IPS DF 6.9 (cell line): ENCODE measurements around the gene OR51B2.
"Not testable (repeated sequence)": the region's sequence is repeated elsewhere in the genome, so short reads cannot be mapped to it uniquely, and the experiment has no call there.

Source experiments
- DNase-seq: peaks from one replicate; pipeline ENCODE4 v3.0.0-alpha.2; 2013; ENCODE audit warnings: low read depth, low spot score
- H3K27ac ChIP-seq: one replicate; pipeline ENCODE4 v1.5.1; 2013; ENCODE audit warnings: low read length, control low read depth
- H3K27me3 ChIP-seq: 2 replicates; pipeline ENCODE4 v1.6.1; 2013; ENCODE audit warnings: mild to moderate bottlenecking, low read length; ENCODE audit not compliant: control insufficient read depth, insufficient read depth
- H3K36me3 ChIP-seq: 2 replicates; pipeline ENCODE4 v1.6.1; 2013; ENCODE audit warnings: low read length; ENCODE audit not compliant: control insufficient read depth, insufficient read depth
- H3K4me1 ChIP-seq: 2 replicates; pipeline ENCODE4 v1.6.1; 2013; ENCODE audit warnings: low read length; ENCODE audit not compliant: control insufficient read depth, insufficient read depth
- H3K4me3 ChIP-seq: 2 replicates; pipeline ENCODE4 v1.5.1; 2013; ENCODE audit warnings: mild to moderate bottlenecking, low read length
- H3K9me3 ChIP-seq: 2 replicates; pipeline ENCODE4 v1.6.1; 2013; ENCODE audit warnings: low read length, inconsistent platforms; ENCODE audit not compliant: control insufficient read depth, insufficient read depth
- WGBS: extraction: QIAGEN DNeasy Blood & Tissue Kit; methylation state at CpG from one replicate; pipeline ENCODE4 v1.1.7; 2013; ENCODE audit warnings: mixed read lengths, missing lambda C conversion rate; ENCODE audit not compliant: insufficient read length, insufficient coverage; 5-methylcytosine and 5-hydroxymethylcytosine counted together

OR51B2 gene

DNA sequence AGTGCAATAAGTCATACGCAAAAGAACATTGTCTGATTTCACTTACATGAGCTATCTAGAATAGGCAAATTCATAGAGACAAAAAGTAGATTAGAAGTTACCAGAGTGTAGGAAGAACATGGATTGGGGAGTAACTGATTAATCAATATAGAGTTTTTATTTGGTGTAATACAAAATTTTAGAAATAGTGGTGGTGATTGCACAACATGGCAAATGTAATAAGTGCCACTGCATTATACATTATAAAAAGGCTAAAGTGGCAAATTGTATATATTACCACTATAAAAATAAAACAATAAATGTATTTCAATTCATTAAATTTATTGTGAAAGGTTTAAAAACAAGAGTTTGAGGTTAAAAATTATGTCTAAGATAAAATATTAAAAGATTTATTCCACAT, 13.7 kb downstream of the OR51B2 start:
- H3K9me3 ChIP-seq, result no peaks in the 10 kb centered on the region
- no peak overlapping the region for H3K4me3 ChIP-seq
- no peak overlapping the region for H3K27ac ChIP-seq
- DNase-seq, result no peak
- H3K4me1 ChIP-seq, result no peaks in the 10 kb centered on the region
- no CpG with 5 or more reads among the region's 1 CpG for WGBS
- H3K27me3 ChIP-seq, result no peaks in the 10 kb centered on the region
- H3K36me3 ChIP-seq, result no peaks in the 10 kb centered on the region

- DNase-seq, result no peak
- H3K4me1 ChIP-seq, result no peaks in the 10 kb centered on the region
- H3K36me3 ChIP-seq, result no peaks in the 10 kb centered on the region
- no peak overlapping the region for H3K27ac ChIP-seq
- H3K4me3 ChIP-seq, result no peak overlapping the region
- no peaks in the 10 kb centered on the region for H3K27me3 ChIP-seq
- no peaks in the 10 kb centered on the region for H3K9me3 ChIP-seq
- WGBS, result no CpG with 5 or more reads among the region's 2 CpGs
Measured at GRCh38 chr11:5307256-5308019, 16.7 kb downstream of the OR51B2 start.

- DNase-seq, result no peak
- Histone ChIP-seq H3K36me3 (no peaks in the 10 kb centered on the region), H3K27ac (no peak overlapping the region), H3K27me3 (no peaks in the 10 kb centered on the region), H3K9me3 (no peaks in the 10 kb centered on the region), H3K4me3 (no peak overlapping the region), H3K4me1 (no peaks in the 10 kb centered on the region)
- no CpG with 5 or more reads among the region's 1 CpG for WGBS
Measured at GRCh38 chr11:5304046-5304445, 20.1 kb downstream of the OR51B2 start.

GRCh38 chr11:5303626-5304025, 20.5 kb downstream of the OR51B2 start:
- H3K9me3 ChIP-seq, result no peaks in the 10 kb centered on the region
- WGBS, result no CpG with 5 or more reads among the region's 5 CpGs
- H3K27ac ChIP-seq, result no peak overlapping the region
- H3K4me1 ChIP-seq, result no peaks in the 10 kb centered on the region
- no peak for DNase-seq
- H3K36me3 ChIP-seq, result no peaks in the 10 kb centered on the region
- H3K4me3 ChIP-seq, result no peak overlapping the region
- H3K27me3 ChIP-seq, result no peaks in the 10 kb centered on the region

GRCh38 chr11:5301846-5302245, 22.3 kb downstream of the OR51B2 start, which contains the start of gene OR51B4:
OR51B4 (minus strand) TSS chr11:5301946; CDS start chr11:5301946, 0 bp downstream.
- H3K27me3 ChIP-seq, result no peaks in the 10 kb centered on the region
- no peaks in the 10 kb centered on the region for H3K36me3 ChIP-seq
- H3K27ac ChIP-seq, result no peak within 1 kb of the TSS
- H3K9me3 ChIP-seq, result no peaks in the 10 kb centered on the region
- no peaks in the 10 kb centered on the region for H3K4me1 ChIP-seq
- H3K4me3 ChIP-seq, result no peak within 1 kb of the TSS
- no CpG with 5 or more reads among the region's 2 CpGs for WGBS
- no peak for DNase-seq

GRCh38 chr11:5300251-5300650, 23.8 kb downstream of the OR51B2 start:
- no peak for DNase-seq
- H3K9me3 ChIP-seq, result no peaks in the 10 kb centered on the region
- no peak overlapping the region for H3K4me3 ChIP-seq
- H3K4me1 ChIP-seq, result no peaks in the 10 kb centered on the region
- WGBS, result no CpG with 5 or more reads among the region's 3 CpGs
- H3K36me3 ChIP-seq, result no peaks in the 10 kb centered on the region
- no peaks in the 10 kb centered on the region for H3K27me3 ChIP-seq
- no peak overlapping the region for H3K27ac ChIP-seq

- no peak for DNase-seq
- no peak overlapping the region for H3K4me3 ChIP-seq
- no peaks in the 10 kb centered on the region for H3K4me1 ChIP-seq
- no peaks in the 10 kb centered on the region for H3K36me3 ChIP-seq
- no peaks in the 10 kb centered on the region for H3K9me3 ChIP-seq
- WGBS, result no CpG with 5 or more reads among the region's 1 CpG
- no peaks in the 10 kb centered on the region for H3K27me3 ChIP-seq
- no peak overlapping the region for H3K27ac ChIP-seq
Measured at GRCh38 chr11:5298451-5298850, 25.6 kb downstream of the OR51B2 start.

DNA sequence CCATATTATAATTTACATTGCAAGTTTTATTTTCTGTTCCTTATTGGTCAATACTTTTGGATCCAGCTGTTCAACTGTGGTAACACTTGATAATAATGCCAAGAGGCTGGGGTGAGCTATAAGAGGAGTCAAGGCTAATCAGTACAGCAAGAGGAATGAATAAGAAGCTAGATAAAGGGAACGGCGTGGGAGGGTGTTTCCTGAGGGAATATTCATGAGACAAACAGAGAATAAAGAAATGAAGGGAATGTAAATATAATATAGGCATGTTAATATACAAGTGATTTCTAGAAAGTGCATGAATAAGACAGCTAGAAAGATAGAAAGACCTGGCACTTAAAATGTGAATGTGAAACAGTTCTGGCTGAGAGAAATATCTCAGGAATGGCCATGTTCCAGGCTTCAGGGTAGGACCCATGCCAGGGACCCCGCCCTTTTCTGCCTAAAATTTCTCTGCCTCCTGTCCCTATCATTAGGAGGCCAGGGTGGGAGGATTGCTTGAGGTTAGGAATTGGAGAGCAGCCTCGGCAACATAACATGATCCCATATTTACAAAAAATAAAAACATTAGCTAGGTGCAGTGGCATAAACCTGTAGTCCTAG, 26.3 kb downstream of the OR51B2 start:
- WGBS, result 100% methylated on average over 2 of the region's 4 CpGs
- Histone ChIP-seq H3K27ac (no peak overlapping the region), H3K4me3 (no peak overlapping the region), H3K4me1 (no peaks in the 10 kb centered on the region), H3K9me3 (no peaks in the 10 kb centered on the region), H3K27me3 (no peaks in the 10 kb centered on the region), H3K36me3 (no peaks in the 10 kb centered on the region)
- no peak for DNase-seq

- H3K36me3 ChIP-seq, H3K9me3 ChIP-seq, DNase-seq, H3K4me1 ChIP-seq, H3K27ac ChIP-seq, H3K4me3 ChIP-seq, H3K27me3 ChIP-seq: not testable (repeated sequence)
- WGBS, result no CpG with 5 or more reads among the region's 41 CpGs
Measured at GRCh38 chr11:5294342-5294995, 29.6 kb downstream of the OR51B2 start.

- WGBS, result no CpG with 5 or more reads among the region's 8 CpGs
- H3K9me3 ChIP-seq, result no peaks in the 10 kb centered on the region
- no peak overlapping the region for H3K4me3 ChIP-seq
- DNase-seq, result no peak
- H3K36me3 ChIP-seq, result no peaks in the 10 kb centered on the region
- no peak overlapping the region for H3K27ac ChIP-seq
- no peaks in the 10 kb centered on the region for H3K4me1 ChIP-seq
- H3K27me3 ChIP-seq, result no peaks in the 10 kb centered on the region
Measured at GRCh38 chr11:5293028-5293427, 31.1 kb downstream of the OR51B2 start.
